Right atrium auricular region (tissue), 2 donors: Measurements from ENCODE around the gene PDZRN3. TPM values are rescaled to one million over a fixed set of nuclear protein-coding genes. Genes with fewer than 3 reads are reported as not detected.

Experiments
- DNase-seq: peaks from one replicate; pipeline ENCODE4 v3.0.0-alpha.2; 2019; ENCODE audit warnings: low spot score
- H3K27ac ChIP-seq, 2 donors: fragments of 200-600 bp; sonication (generic); 1 replicate in 1 of 2; 2 replicates in 1 of 2; pipeline ENCODE4 v1.5.1; 2016 to 2019
- H3K27me3 ChIP-seq, 2 donors: fragments of 200-600 bp; sonication (generic); one replicate each; pipeline versions ENCODE4 v1.5.1 to v1.6.0; 2017 to 2019
- H3K36me3 ChIP-seq: fragments of 200-600 bp; sonication (generic); one replicate; pipeline ENCODE4 v1.5.1; 2016
- H3K4me1 ChIP-seq, 2 donors: fragments of 200-600 bp; sonication (generic); one replicate each; pipeline versions ENCODE4 v1.5.1 to v1.6.0; 2017 to 2019
- H3K4me3 ChIP-seq, 2 donors: fragments of 200-600 bp; sonication (generic); 1 replicate in 1 of 2; 2 replicates in 1 of 2; pipeline ENCODE4 v1.5.1; 2017 to 2019; ENCODE audit warnings: mild to moderate bottlenecking in 1 of 2, moderate library complexity in 1 of 2
- H3K9me3 ChIP-seq, 2 donors: fragments of 200-600 bp; sonication (generic); one replicate each; pipeline ENCODE4 v1.5.1; 2019
- CTCF ChIP-seq, 2 donors: fragments of 200-600 bp; sonication (generic); IDR thresholded peaks; one replicate each; pipeline ENCODE4 v1.5.1; 2019; ENCODE audit warnings: antibody characterized with exemption in 2 of 2
- total RNA-seq, 2 donors: library from RNA; depleted of rRNA; stranded (reverse); fragments of >200 nt; gene quantifications; one replicate each; pipeline ENCODE4 v1.1.0, GENCODE V29; 2016

The PDZRN3 gene
- total RNA-seq, 2 donors from 2014 or later: 66.8 to 87.4 TPM

GRCh38 chr3:73605861-73606260 lies 18.9 kb downstream of the PDZRN3 start:
- no peak for DNase-seq
- peak overlapping the region in 1 of 2 donors; percentile 21 for H3K27ac ChIP-seq
- no peak overlapping the region for H3K4me3 ChIP-seq
- no peaks in the 10 kb centered on the region for H3K27me3 ChIP-seq
- H3K9me3 ChIP-seq: no peaks in the 10 kb centered on the region
- H3K4me1 ChIP-seq: peaks cover 0 to 54% of the 10 kb centered on the region in 2 donors
- TF ChIP-seq CTCF (IDR thresholded peaks at IDR 0.05): no peak
- no peaks in the 10 kb centered on the region for H3K36me3 ChIP-seq

- Histone ChIP-seq H3K36me3 (no peaks in the 10 kb centered on the region), H3K9me3 (no peaks in the 10 kb centered on the region), H3K27me3 (no peaks in the 10 kb centered on the region), H3K27ac (no peak overlapping the region), H3K4me1 (peaks cover 0 to 54% of the 10 kb centered on the region in 2 donors), H3K4me3 (no peak overlapping the region)
- no peak for DNase-seq
- TF ChIP-seq CTCF (IDR thresholded peaks at IDR 0.05): no peak
Observed at GRCh38 chr3:73605412-73605811, 19.3 kb downstream of the PDZRN3 start.

- Histone ChIP-seq H3K4me1 (peaks cover 0 to 62% of the 10 kb centered on the region in 2 donors), H3K4me3 (no peak overlapping the region), H3K36me3 (peaks cover 1% of the 10 kb centered on the region), H3K9me3 (no peaks in the 10 kb centered on the region), H3K27me3 (no peaks in the 10 kb centered on the region), H3K27ac (peak overlapping the region in 1 of 2 donors; percentile 59)
- DNase-seq: no peak
- no peak for TF ChIP-seq CTCF (IDR thresholded peaks at IDR 0.05)
Observed at GRCh38 chr3:73604451-73604850, 20.3 kb downstream of the PDZRN3 start.

GRCh38 chr3:73603762-73604171 lies 21.0 kb downstream of the PDZRN3 start:
- H3K4me3 ChIP-seq: no peak overlapping the region

GRCh38 chr3:73602170-73602569 lies 22.6 kb downstream of the PDZRN3 start:
- Histone ChIP-seq H3K27me3 (no peaks in the 10 kb centered on the region), H3K9me3 (no peaks in the 10 kb centered on the region), H3K4me1 (peaks cover 0 to 64% of the 10 kb centered on the region in 2 donors), H3K4me3 (no peak overlapping the region), H3K27ac (peak overlapping the region in 1 of 2 donors; percentile 59), H3K36me3 (peaks cover 8% of the 10 kb centered on the region)
- DNase-seq: no peak
- TF ChIP-seq CTCF (IDR thresholded peaks at IDR 0.05): no peak

More at GRCh38 chr3:73603762-73604171, 21.0 kb downstream of the PDZRN3 start:
- no peak for DNase-seq
- TF ChIP-seq CTCF (IDR thresholded peaks at IDR 0.05): no peak
- H3K4me1 ChIP-seq: peaks cover 0 to 64% of the 10 kb centered on the region in 2 donors
- H3K27ac ChIP-seq: peak overlapping the region in 1 of 2 donors; percentile 59
- peaks cover 8% of the 10 kb centered on the region for H3K36me3 ChIP-seq
- no peaks in the 10 kb centered on the region for H3K27me3 ChIP-seq
- H3K9me3 ChIP-seq: no peaks in the 10 kb centered on the region

GRCh38 chr3:73601481-73601880 lies 23.3 kb downstream of the PDZRN3 start:
- no peak for DNase-seq
- no peaks in the 10 kb centered on the region for H3K27me3 ChIP-seq
- H3K4me1 ChIP-seq: peaks cover 0 to 64% of the 10 kb centered on the region in 2 donors
- H3K4me3 ChIP-seq: no peak overlapping the region
- H3K9me3 ChIP-seq: no peaks in the 10 kb centered on the region
- H3K36me3 ChIP-seq: peaks cover 8% of the 10 kb centered on the region
- H3K27ac ChIP-seq: peak overlapping the region; percentile 8 to 59
- no peak for TF ChIP-seq CTCF (IDR thresholded peaks at IDR 0.05)
